Measurements from ENCODE around the gene GLS.

- no peak for TF ChIP-seq CTCF (IDR thresholded peaks at IDR 0.05; ENCODE audit: low read depth, low read length)
- no peak for TF ChIP-seq EZH2phosphoT487 (IDR thresholded peaks at IDR 0.05; ENCODE audit: low read depth)
These were observed 104.0 kb downstream of the GLS start for GRCh38 chr2:190984595-190984994.
